Activated naive CD4-positive, alpha-beta T cell treated with anti-CD3 and anti-CD28 coated beads, Interleukin-2, amount 50 U/mL, for 72 hours (primary cell): ENCODE measurements around the gene FGG. TPM values are rescaled to one million over a fixed set of nuclear protein-coding genes. Genes with fewer than 3 reads are reported as not detected.

Source experiments
- ATAC-seq, 2 donors: fragments of 150-1000 bp; cut with Tn5 transposase; 2 replicates each; pipeline ENCODE4 v1.10.0; 2021; ENCODE audit warnings: mild to moderate bottlenecking in 2 of 2, moderate library complexity in 2 of 2
- DNase-seq, 2 donors: peaks; one replicate each; pipeline ENCODE4 v3.0.0; 2021 to 2022; ENCODE audit warnings: low spot score in 2 of 2
- H3K27ac Mint-ChIP-seq, 2 donors: one replicate each; pipeline ENCODE4 v1.8.0; 2022; ENCODE audit warnings: mild to moderate bottlenecking in 2 of 2, mixed read lengths in 2 of 2
- H3K36me3 Mint-ChIP-seq, 2 donors: one replicate each; pipeline ENCODE4 v1.8.0; 2022; ENCODE audit warnings: mixed read lengths in 2 of 2
- H3K9me3 Mint-ChIP-seq, 2 donors: one replicate each; pipeline ENCODE4 v1.8.0; 2022; ENCODE audit warnings: mixed read lengths in 2 of 2
- total RNA-seq, 2 donors: library from RNA; stranded (reverse); gene quantifications; one replicate each; pipeline ENCODE4 v1.2.3, GENCODE V29; 2022

Gene FGG
- not detected for total RNA-seq

- Mint-ChIP-seq H3K36me3 (peaks cover 0 to 6% of the 10 kb centered on the region in 2 donors), H3K27ac (no peak within 1 kb of the TSS), H3K9me3 (no peaks in the 10 kb centered on the region)
- DNase-seq (no peak), ATAC-seq (no peak)
These were observed at the start of gene FGG for GRCh38 chr4:154612472-154613414. Gene FGG, minus strand, starts transcription at chr4:154612656. Its CDS starts 47 bp downstream, at chr4:154612609.

- ATAC-seq = no peak
- Mint-ChIP-seq H3K27ac (no peak overlapping the region), H3K9me3 (no peaks in the 10 kb centered on the region)
These were observed 47.6 kb upstream of the FGG start for GRCh38 chr4:154660052-154660451.

GRCh38 chr4:154658680-154659405, 46.4 kb upstream of the FGG start:
- ATAC-seq (no peak), DNase-seq (no peak)
- no peak overlapping the region for H3K27ac Mint-ChIP-seq
- H3K36me3 Mint-ChIP-seq = no peaks in the 10 kb centered on the region
- H3K9me3 Mint-ChIP-seq = no peaks in the 10 kb centered on the region

More at GRCh38 chr4:154660052-154660451, 47.6 kb upstream of the FGG start:
- no peak for DNase-seq
- no peaks in the 10 kb centered on the region for H3K36me3 Mint-ChIP-seq

- H3K9me3 Mint-ChIP-seq = no peaks in the 10 kb centered on the region
- no peak overlapping the region for H3K27ac Mint-ChIP-seq
- no peaks in the 10 kb centered on the region for H3K36me3 Mint-ChIP-seq
- ATAC-seq (no peak), DNase-seq (no peak)
These were observed 31.0 kb upstream of the FGG start for GRCh38 chr4:154643493-154643892.

GRCh38 chr4:154642373-154643009, 30.0 kb upstream of the FGG start:
- ATAC-seq = no peak
- H3K9me3 Mint-ChIP-seq = no peaks in the 10 kb centered on the region
- H3K36me3 Mint-ChIP-seq = no peaks in the 10 kb centered on the region
- no peak overlapping the region for H3K27ac Mint-ChIP-seq
- no peak for DNase-seq

GRCh38 chr4:154640999-154641398, 28.5 kb upstream of the FGG start:
- no peaks in the 10 kb centered on the region for H3K36me3 Mint-ChIP-seq
- DNase-seq (no peak), ATAC-seq (no peak)
- no peaks in the 10 kb centered on the region for H3K9me3 Mint-ChIP-seq
- no peak overlapping the region for H3K27ac Mint-ChIP-seq

GRCh38 chr4:154634058-154634457, 21.6 kb upstream of the FGG start:
- no peaks in the 10 kb centered on the region for H3K9me3 Mint-ChIP-seq
- DNase-seq (no peak), ATAC-seq (no peak)
- no peak overlapping the region for H3K27ac Mint-ChIP-seq
- no peaks in the 10 kb centered on the region for H3K36me3 Mint-ChIP-seq

- no peaks in the 10 kb centered on the region for H3K36me3 Mint-ChIP-seq
These were observed 19.4 kb upstream of the FGG start for GRCh38 chr4:154631828-154632227.

GRCh38 chr4:154630324-154630723, 17.9 kb upstream of the FGG start:
- DNase-seq = no peak
- no peak overlapping the region for H3K27ac Mint-ChIP-seq
- no peaks in the 10 kb centered on the region for H3K9me3 Mint-ChIP-seq
- ATAC-seq = no peak
- no peaks in the 10 kb centered on the region for H3K36me3 Mint-ChIP-seq

More at GRCh38 chr4:154631828-154632227, 19.4 kb upstream of the FGG start:
- DNase-seq (no peak), ATAC-seq (no peak)
- Mint-ChIP-seq H3K27ac (no peak overlapping the region), H3K9me3 (no peaks in the 10 kb centered on the region)

- ATAC-seq (peak; percentile 94 to 98), DNase-seq (peak; percentile 60 to 68)
- no peaks in the 10 kb centered on the region for H3K9me3 Mint-ChIP-seq
- H3K27ac Mint-ChIP-seq = no peak overlapping the region
- no peaks in the 10 kb centered on the region for H3K36me3 Mint-ChIP-seq
These were observed 14.5 kb upstream of the FGG start for GRCh38 chr4:154626793-154627484.

- H3K9me3 Mint-ChIP-seq = no peaks in the 10 kb centered on the region
- H3K27ac Mint-ChIP-seq = no peak overlapping the region
- no peaks in the 10 kb centered on the region for H3K36me3 Mint-ChIP-seq
- DNase-seq (no peak), ATAC-seq (no peak)
These were observed 13.5 kb upstream of the FGG start for GRCh38 chr4:154625971-154626370.

- Mint-ChIP-seq H3K36me3 (no peaks in the 10 kb centered on the region), H3K9me3 (no peaks in the 10 kb centered on the region), H3K27ac (no peak overlapping the region)
- DNase-seq (no peak), ATAC-seq (no peak)
These were observed 11.5 kb upstream of the FGG start for GRCh38 chr4:154623995-154624394.

GRCh38 chr4:154623436-154623835, 11.0 kb upstream of the FGG start:
- Mint-ChIP-seq H3K27ac (no peak overlapping the region), H3K36me3 (no peaks in the 10 kb centered on the region), H3K9me3 (no peaks in the 10 kb centered on the region)
- DNase-seq (no peak), ATAC-seq (no peak)

- H3K27ac Mint-ChIP-seq = no peak overlapping the region
- H3K36me3 Mint-ChIP-seq = no peaks in the 10 kb centered on the region
- H3K9me3 Mint-ChIP-seq = no peaks in the 10 kb centered on the region
- DNase-seq (peak in 1 of 2 donors; percentile 12), ATAC-seq (peak; percentile 26 to 51)
These were observed 10.1 kb upstream of the FGG start for GRCh38 chr4:154622598-154622997.

GRCh38 chr4:154620111-154620510, 7.7 kb upstream of the FGG start:
- ATAC-seq (no peak), DNase-seq (no peak)
- H3K9me3 Mint-ChIP-seq = no peaks in the 10 kb centered on the region
- no peak overlapping the region for H3K27ac Mint-ChIP-seq
- H3K36me3 Mint-ChIP-seq = peaks cover 0 to 6% of the 10 kb centered on the region in 2 donors

GRCh38 chr4:154618708-154619315, 6.4 kb upstream of the FGG start:
- ATAC-seq (peak; percentile 49 to 76), DNase-seq (peak in 1 of 2 donors; percentile 54)
- peaks cover 0 to 6% of the 10 kb centered on the region in 2 donors for H3K36me3 Mint-ChIP-seq
- H3K9me3 Mint-ChIP-seq = no peaks in the 10 kb centered on the region
- no peak overlapping the region for H3K27ac Mint-ChIP-seq
